Measurements from ENCODE around the gene DIPK2A.

- no peak for TF ChIP-seq CTCF (IDR thresholded peaks at IDR 0.05; ENCODE audit: low read length)
- TF ChIP-seq EZH2 (IDR thresholded peaks at IDR 0.05; ENCODE audit: borderline replicate concordance, low read length) = no peak
Observed at GRCh38 chr3:143988306-143988705, 16.7 kb downstream of the DIPK2A start.
